Glomerular visceral epithelial cell (primary cell): ENCODE data around the gene MFSD6.
"Not testable (repeated sequence)": the region's sequence is repeated elsewhere in the genome, so short reads cannot be mapped to it uniquely, and the experiment has no call there.

Experiments
- DNase-seq: peaks from one replicate; pipeline ENCODE4 v3.0.0-alpha.2; 2016; ENCODE audit errors: extremely low spot score

The MFSD6 gene

DNA sequence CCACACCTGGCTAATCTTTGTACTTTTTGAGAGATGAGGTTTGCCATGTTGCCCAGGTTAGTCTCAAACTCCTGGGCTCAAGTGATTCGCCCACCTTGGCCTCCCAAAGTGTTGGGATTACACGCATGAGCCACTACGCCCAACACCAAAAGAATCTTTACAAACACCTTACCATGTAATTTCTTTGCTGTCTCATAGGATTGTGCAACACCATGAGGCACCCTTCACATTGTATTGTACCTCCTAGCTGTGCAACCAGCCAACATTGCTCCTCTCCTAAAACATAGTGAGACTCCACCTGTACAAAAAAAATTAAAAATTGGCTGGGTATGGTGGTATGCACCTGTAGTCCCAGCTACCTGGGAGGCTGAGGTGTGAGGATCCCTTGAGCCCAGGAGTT, 3.1 kb upstream of the MFSD6 start:
- DNase-seq: no peak

DNA sequence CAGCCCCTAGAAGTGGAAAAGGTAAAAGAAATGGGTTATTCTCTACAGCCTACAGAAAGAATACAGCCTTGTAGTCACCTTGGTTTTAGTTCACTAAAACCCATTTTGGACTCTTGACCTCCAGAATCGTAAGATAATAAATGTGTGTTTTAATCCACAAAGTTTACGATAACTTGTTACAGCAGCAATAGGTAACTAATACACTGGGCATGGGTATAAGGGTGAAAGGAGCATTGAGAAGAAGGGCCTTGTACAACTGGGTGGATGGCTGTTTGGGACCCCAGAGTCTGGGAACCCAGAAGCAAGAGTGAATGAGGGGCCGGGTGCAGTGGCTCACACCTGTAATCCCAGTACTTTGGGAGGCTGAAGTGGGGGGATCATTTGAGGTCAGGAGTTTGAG, 2.2 kb upstream of the MFSD6 start:
- no peak for DNase-seq

DNA sequence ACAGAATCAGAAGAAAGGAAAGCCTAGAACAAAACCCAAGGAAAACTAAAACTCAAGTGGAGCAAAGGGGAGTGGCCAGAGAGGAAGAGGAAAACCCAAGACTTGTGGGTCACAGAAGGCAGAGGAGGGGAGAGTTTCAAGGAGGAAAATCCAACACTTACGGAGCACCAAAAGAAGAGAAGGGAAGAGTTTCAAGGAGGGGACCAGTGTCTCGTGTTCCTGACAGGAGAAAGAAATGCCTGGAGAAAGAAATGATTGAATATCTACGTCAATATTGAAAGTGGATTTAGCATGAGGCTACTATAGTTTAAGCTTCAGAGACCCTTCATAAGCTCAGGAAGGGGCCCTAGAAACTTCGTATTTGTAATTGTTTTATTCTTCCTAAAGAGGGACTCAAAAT, 1.4 kb upstream of the MFSD6 start:
- DNase-seq: no peak

- no peak for DNase-seq
These were observed 901 bp upstream of the MFSD6 start for GRCh38 chr2:190407246-190407661.

GRCh38 chr2:190408538-190409271, 550 bp downstream of the MFSD6 start:
- peak; percentile 78 for DNase-seq

DNA sequence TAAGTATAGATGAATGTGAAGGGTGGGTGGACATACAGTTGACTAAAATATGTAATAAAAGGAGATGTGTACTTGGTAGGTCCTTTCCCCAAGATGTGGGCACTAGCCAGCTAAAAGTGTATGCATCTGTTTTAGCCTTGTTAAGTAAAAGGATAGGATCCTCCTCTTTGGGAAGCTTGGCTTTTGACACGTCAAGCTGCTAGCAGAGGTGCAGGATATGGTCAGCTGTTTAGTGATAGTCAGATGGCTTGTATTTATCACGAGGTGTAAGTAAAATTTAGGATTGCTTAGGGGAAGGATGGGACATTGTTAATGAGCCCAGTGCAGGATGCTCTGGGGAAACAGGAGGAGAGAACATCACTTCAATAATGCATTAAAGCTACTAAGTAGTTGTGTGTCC, 1.5 kb downstream of the MFSD6 start:
- DNase-seq: no peak

DNA sequence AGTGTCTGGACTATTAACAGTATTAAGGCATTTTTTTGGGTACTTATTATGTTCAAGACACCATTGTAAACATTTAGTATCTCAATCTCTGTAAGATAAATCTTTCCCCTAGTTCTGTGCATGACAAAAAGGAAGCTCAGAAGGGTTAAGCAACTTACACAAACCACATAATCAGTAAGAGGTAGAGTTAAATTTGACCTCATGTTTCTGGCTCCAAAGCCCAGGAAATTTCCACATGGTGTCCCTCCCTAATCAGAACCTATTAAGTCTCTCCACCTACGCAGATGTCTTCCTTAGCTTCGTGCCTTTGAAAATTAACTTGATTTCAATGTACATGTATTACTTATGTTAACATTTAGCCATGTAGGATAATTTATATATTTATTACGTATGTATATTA, 2.0 kb downstream of the MFSD6 start:
- no peak for DNase-seq

- no peak for DNase-seq
These were observed 4.8 kb downstream of the MFSD6 start for GRCh38 chr2:190412966-190413365.

DNA sequence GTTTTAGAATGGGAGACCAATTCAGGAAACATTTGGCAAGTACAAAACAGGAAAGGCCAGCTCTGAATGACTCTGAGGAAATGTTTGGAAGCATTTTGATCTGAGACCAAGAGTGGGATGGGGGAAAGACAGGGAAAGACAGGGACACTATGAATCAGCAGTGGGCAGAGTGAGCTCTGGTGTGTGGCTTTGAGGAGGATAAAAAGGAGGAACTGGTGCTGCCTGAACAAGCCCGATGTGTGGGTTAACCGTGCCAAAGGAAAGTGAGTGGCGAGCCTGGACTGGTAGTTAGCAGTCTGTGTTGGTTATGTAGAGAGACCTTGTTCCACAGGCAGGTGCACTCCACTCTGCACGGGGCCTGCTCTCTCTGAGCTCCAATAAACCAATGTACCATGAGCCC, 5.3 kb downstream of the MFSD6 start:
- peak; percentile 4 for DNase-seq

DNA sequence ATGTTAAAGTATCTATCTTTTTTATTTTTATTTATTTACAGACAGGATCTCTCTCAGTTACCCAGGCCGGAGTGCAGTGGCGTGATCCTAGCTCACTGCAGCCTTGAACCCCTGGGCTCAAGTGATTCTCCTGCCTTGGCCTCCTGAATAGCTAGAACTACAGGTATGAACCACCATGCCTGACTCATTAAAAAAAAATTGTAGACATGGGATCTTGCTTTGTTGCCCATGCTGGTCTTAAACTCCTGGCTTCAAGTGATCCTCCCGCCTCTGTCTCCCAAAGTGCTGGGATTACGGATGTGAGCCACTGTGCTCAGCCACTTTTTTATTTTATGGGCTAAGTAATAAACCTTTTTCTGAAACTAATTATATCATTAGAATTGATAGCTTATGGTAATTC, 7.1 kb downstream of the MFSD6 start:
- DNase-seq: no peak

GRCh38 chr2:190415794-190416775, 7.9 kb downstream of the MFSD6 start:
- no peak for DNase-seq

DNA sequence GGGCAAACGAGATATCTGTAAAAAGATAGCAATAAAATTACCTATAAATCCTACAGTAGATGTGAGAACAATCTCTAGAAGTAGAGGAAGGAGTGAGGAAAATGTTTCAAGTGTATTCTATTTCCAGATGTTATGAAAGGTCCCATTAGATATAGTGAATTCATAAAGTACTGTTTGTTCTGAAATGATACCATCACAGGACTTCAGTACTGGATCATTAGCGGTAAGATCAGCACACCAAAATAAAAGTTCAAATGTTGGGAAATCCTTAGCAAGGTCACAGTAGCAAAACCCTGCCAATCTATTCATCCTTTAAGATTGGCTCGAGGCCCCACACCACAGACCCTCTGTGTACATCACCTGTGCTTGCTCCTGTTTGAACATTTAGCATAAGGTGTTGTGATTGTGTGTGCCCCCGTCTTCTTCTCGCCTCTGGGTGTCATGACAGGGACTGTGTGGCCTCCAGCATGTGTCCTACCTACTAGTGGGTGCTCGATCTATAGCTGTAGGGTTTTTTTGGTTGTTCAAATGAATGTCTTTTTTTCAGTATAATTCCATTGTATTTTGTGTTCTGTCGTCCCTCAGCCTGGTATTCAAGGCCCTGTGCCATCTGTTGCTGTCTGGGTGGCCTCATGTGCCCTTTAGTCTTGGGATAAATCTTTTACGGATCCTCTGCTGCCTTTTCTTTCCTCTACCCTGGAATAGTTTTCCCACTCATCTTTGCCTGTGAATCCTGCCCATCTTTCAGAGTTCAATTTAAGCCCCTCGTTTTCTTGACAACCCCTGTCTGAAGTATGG, 9.1 kb downstream of the MFSD6 start:
- no peak for DNase-seq

- DNase-seq: no peak
These were observed 10.6 kb downstream of the MFSD6 start for GRCh38 chr2:190418727-190419126.

- no peak for DNase-seq
These were observed 12.6 kb downstream of the MFSD6 start for GRCh38 chr2:190420801-190421200.

DNA sequence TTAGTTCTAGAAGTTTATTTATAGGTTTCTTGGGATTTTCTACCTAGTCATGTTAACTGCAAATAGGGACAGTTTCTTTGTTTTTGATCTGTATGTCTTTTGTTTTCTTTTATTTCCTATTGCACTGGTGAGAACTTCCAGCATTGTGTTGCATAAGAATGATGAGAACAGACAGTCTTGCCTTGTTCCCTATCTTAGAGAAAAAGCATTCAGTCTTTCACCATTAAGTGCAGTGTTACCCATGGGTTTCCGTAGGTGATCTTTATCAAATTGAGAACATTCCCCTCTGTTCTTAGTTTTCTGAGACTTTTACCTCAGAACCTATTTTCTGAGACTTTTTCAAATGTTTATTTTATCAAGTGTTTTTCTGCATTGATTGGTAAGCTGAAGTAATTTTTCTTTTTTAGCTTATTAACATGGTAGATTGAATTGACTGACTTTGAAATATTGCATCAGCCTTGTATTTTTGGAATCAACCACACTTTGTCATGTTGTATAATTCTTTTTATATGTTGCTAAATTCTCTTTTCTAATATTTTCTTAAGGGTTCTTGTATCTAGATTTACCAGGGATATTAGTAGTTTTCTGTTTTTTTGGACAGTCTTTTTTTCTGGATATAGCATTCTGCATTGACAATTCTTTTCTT, 17.2 kb downstream of the MFSD6 start:
- no peak for DNase-seq

DNA sequence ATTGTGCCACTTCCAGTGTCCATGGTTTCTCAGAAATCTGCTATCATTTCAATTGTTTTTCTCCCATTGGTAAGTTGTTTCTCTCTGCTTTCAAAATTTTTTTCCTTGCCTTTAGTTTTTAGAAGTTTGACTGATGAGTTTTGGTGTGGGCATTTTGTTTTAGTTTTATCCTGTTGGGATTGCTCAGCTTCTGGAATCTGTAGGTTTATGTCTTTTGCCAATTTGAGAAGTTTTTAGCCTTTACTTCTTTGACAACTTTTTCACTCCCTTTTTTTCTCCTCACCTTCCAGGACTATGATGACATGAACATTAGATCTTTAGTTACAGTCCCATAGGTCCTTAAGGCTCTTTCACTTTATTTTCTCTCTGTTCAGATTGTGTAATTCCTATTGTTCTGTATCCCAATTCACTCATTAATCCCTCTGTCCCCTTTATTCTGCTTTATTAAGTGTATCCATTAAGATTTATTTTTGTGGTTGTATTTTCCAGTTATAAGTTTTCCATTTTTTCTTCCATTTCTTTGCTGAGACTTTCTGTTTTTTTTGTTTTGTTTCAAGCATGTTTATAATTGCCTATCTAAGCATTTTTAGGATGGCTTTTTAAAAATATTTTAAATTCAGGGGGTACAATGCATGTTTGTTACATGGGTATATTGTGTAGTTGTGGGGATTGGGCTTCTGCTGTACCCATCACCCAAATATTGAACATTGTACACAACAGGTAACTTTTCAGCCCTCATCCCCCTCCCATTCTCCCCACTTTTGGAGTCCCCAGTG, 17.9 kb downstream of the MFSD6 start:
- no peak for DNase-seq

GRCh38 chr2:190430866-190431265, 22.7 kb downstream of the MFSD6 start:
- not testable (repeated sequence) for DNase-seq

DNA sequence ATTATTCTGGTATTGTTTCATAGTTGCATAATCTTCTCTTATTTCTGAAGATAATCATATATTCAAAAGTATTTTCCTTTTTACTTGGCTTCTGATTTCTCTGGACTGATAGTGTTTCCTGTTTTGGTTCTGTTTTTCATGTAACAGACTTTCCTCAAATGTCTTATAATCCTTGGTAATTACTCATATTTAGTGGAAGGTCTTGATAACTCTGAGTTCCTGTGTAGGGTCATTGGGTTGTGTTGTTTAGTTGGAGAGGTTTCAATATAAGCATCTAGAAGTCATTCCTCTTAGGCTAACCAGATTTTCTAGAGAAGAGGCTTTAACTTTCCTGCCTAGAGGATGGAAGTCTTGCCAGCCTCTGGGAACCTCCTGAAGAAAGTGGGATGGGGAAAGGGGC, 23.8 kb downstream of the MFSD6 start:
- DNase-seq: no peak

DNA sequence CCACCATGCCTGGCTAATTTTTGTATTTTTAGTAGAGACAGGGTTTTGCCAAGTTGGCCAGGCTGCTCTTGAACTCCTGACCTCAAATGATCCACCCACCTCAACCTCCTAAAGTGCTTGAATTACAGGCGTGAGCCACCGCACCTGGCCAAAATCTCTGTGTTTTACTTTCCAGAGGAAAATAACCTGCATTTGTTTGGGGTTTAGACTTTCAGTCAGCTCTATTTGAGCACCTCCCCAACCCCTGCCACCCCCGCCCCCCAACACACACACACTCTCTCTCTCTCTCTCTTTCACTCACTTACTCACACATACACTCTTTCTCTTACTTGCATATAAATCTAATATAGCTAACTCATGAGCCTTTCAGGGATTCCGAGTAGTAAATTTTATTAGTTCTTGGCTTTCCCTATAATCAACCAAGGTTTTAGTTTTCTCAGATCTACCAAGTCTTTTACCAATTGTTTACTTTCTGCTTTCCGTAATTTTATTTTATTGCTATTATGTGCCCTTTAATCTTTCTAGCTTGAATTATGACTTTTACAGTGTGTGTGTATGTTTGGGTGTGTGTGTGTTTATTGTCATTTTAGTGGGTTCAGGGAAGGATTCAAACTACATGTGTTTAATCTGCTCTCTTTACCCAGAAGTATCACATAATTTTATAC, 24.5 kb downstream of the MFSD6 start:
- DNase-seq: no peak

DNA sequence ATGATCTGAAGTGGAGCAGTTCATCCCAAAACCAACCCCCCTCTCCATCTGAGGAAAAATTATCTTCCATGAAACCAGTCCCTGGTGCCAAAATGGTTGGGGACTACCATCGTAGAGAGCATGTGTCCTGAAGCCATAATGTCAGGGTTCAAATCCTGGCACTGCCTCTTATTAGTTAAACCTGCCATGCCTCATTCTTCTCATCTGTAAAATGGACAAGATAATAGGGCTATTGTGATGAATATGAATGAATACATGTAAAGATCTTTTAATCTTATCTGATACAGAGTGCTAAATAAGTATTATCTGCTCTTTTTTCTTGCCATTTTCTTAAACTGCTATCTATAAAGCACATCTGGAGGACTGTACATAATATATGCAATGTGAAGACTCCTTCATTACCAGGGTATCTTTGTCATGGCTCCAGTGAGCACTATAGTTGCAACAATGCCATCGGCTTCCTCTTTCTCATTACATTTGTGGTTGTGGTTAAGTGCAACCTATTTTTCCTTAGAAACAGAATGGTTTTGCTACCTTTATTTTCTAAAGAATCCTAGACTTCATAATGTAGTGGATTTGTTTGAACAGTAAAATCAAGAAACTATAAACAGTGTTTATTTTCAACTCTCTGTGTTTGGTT, 27.0 kb downstream of the MFSD6 start:
- DNase-seq: no peak
